GM18520 (cell line): Measurements from ENCODE around the gene CFAP74.

Experiments
- ATAC-seq: cut with Tn5 transposase; IDR thresholded peaks from one replicate; pipeline ENCODE4 v1.9.1; 2021; ENCODE audit not compliant: unreplicated experiment

Gene CFAP74

GRCh38 chr1:1972976-1973715 is 30.4 kb downstream of the CFAP74 start:
- no peak for ATAC-seq

DNA sequence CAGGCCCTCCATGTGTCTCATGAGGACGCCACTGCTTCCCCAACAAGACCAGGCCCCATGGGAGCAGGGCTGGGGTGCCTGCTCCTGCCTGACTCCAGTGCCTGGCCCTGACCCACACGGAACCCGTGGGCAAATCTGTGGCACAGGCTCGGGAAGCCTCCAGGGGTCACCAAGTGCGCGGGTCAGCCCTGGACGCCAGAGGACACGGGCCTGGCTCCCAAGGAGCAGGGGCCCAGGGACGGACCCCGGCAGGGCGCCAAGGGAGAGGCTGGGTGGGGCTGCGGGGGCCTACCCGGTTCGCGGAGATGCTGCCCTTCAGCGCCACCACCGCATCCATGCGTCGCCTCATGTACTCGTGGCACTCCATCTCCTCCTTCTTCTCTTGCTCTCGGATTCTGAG is 31.9 kb downstream of the CFAP74 start:
- ATAC-seq, result no peak

GRCh38 chr1:1971017-1971416 is 32.6 kb downstream of the CFAP74 start:
- ATAC-seq, result no peak

- ATAC-seq, result no peak
These were observed 33.5 kb downstream of the CFAP74 start for GRCh38 chr1:1969953-1970716.

DNA sequence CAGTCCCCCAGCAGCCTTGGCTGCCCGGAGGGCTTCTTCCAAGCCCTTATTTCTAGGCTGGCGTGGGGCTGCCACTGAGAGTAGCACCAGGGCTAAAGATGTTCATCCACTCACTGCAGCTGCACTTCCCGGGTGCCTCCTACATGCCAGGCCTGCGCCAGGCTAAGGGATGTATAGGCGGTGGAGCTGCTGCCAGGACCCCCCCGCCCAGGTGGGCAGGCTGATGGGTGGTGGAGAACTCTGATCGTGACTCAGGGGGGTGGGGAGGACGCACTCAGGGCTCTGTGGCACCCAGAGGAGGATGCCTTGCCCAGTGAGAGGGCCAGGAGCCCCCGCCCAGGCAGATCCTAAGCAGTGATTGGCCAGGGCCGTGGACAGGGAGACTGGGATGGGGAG is 34.1 kb downstream of the CFAP74 start:
- ATAC-seq, result no peak

- no peak for ATAC-seq
These were observed 34.6 kb downstream of the CFAP74 start for GRCh38 chr1:1968767-1969504.

- ATAC-seq, result no peak
These were observed 35.7 kb downstream of the CFAP74 start for GRCh38 chr1:1967879-1968278.

DNA sequence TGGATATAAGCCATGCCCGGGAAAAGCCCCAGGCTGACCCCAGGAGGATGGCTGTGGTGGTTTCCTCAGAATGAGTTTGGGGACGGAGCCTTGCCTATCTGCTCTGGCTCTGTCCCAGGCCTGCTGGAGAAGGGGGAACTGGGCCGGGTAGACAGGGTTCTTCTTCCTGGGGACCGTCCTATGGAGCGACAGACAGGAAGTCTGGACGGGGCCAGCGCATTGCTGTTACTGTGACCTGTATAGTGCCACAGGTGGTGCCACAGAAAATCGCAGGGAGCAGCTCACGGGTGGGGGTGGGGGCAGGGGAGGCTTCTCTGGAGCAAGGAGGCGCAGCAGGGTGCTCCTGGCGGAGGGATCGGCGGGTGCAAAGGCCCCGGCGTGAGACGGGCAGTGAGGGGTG is 36.4 kb downstream of the CFAP74 start:
- ATAC-seq, result no peak

DNA sequence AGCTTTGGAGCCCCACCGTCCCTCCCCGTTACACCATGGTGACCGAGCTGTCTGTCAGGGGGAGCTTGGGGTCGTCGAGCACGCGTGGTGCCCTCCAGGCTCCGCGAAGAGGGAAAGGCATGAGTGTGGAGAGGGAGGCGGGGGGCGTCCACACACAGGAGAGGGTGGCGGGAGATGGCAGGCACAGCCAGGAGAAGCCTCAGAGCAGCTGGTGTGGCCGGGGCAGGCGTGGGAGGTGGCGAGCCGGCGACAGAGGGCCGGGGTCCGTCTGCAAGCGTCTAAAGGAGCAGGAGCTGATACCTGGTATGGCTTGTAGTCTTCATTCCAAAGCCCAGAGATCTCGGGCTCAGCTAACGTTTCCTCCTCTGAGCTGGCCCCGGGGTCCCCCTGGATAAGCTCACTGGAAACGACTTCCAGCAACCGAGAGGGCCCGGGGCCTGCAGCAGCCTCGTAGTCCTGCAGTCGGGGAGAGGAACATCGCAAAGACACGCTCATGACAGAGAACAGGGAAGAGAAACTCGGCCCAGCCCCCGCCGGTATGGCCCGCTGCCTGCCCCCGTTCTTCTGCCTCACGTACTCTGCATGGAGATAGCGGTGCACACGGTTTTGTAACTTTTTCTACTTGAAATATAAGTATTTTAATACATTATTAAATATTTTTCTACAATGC is 37.4 kb downstream of the CFAP74 start:
- ATAC-seq, result no peak

GRCh38 chr1:1965546-1965945 is 38.0 kb downstream of the CFAP74 start:
- no peak for ATAC-seq

- ATAC-seq, result no peak
These were observed 38.8 kb downstream of the CFAP74 start for GRCh38 chr1:1964811-1965210.

GRCh38 chr1:1963570-1963969 is 40.0 kb downstream of the CFAP74 start:
- no peak for ATAC-seq

DNA sequence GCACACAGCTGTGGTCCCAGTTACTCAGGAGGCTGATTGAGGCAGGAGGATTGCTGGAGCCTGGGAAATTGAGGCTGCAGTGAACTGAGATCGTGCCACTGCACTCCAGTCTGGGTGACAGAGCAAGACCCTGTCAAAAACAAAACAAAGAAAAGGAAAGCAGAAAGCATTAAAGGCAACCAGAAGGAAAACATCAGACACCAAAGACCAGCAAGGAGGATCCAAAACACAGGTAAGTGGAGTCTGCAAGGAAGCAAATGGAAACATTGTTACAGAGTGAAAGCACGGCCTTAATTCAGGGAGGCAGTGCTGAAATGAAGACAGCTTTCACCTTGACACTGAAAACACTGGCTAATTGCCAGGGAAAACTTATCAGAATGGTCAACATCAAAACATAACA is 40.8 kb downstream of the CFAP74 start:
- no peak for ATAC-seq

DNA sequence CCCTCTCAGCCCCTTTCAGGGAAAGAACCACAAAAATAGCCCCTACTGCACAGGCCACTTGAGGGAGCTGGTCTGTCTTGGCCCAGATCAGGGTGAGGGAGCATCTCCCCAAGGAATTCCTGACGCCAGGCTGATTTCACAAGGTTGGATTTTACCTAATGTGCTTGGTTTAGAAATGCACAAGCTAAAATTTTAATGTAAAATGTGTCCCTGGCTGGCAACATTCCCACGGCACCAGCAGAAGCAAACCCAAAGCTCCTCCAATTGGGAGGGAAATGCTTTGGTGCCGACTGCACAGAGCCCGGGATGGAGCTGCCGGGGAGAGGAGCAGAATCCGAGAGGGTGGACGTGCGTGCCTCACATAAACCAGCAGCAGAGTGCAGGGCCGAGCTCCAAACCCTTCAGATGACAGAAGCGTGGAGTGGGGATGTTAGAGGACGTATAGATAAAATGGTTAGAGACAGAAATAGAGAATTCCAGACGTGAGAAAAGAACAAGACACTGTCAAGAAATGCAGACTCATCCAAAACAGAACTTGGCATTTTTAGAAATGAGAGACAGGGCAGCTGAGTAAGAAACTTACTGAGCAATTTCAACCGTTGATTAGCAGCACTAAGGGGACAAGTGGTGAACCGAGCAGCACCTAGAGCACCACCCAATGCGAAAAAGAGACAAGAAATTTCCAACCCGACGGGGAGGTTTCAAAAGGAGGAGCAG is 42.9 kb downstream of the CFAP74 start:
- ATAC-seq, result no peak

DNA sequence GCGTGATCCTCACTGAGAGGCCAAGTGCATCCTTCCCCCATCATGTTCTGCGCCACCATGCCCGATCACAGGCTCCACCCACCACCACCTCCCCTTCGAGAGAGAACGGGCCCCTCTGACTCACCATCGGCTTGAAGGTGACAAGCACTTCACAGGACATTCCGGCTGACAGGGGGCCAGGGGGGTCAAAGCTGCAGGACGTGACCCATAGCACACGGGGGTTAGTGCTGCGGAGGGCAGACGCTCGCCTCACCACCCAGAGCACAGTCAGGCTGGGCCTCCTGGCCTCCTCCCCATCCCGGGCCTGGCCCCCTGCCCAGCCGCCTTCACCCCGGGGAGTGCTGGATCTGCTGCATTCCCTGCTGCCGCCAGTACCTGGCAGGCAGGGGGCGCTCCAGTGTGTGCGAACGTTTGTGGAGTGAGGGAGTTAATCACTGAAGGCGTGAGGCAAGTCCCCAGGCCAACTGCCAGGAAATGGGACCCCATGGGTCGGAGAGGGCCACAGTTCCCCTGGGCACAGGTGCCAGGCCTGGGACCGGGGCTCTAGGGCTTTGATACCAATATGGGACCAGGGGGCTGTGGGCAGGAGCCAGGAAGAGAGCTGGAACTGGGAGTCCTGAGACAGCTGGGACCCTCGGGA is 43.6 kb downstream of the CFAP74 start:
- ATAC-seq, result no peak

GRCh38 chr1:1959459-1959839 is 44.1 kb downstream of the CFAP74 start:
- ATAC-seq, result no peak

GRCh38 chr1:1958071-1958541 is 45.5 kb downstream of the CFAP74 start:
- no peak for ATAC-seq

DNA sequence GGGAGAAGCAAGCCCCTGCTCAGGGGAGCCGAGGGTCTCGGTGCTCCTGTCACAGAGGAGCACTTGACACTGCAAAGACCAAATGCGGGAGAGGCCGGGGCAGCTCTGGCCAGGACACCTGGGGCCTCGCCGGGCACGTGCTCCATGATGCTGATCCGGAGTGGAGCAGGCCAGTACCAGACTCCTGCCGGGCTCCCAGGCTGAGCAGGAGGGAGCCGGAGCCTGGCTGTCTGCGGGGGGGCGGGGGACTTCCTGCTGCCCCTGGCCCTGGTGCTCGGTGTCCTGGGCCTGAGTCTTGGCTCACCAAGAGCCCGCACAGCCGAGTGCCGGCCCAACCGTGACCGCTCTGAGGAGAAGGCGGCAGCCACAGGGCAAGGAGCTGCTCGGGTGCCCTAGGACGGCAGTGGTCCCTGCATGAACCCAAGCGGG is 46.0 kb downstream of the CFAP74 start:
- no peak for ATAC-seq

DNA sequence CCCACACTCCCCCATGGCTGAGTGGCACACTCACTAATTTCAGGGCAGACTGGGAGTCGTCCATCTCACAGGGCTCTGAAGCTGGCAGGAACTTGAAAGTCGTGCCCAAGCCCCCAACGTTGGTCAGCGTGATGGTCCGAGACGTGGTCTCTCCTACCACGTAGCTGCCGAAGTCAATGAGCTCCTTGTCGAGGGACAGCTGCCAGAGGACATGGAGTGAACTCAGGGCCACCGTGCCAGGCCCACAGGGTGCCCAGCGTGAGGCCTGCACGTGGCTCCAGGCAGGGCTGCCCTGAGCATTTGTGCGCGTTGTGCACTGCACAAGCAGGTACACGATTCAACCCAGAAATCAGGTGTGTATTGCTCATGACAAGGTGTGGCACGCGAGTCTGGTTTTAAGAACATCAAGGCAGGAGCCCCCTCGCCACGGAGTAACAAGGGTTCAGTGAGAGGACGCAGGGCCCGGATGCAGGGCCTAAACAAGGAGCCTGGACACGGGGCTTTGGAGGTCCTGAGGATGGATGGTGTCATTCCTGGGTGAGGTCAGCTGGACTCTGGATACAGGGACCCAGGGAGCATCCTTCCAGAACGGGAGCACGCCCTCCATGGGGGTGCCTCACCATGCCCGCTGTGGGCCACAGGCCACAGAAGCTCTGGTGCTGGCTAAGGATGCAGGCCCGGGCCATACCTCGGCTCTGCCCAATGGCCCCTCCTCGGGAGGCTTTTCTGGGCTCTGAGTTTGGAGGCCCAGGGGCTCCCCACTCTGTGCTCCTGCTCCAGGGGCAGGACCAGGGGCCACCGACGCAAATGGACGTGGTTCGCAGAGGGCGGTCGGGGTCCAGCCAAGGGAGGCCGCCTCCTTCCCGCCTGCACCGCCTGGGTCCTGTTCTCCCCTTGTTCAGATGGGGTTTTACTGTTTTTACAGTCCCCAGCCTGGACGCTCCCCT is 46.7 kb downstream of the CFAP74 start:
- ATAC-seq, result no peak
